HepG2 (cell line): ENCODE results near the gene SFI1. TPM values are rescaled to one million over a fixed set of nuclear protein-coding genes. Genes with fewer than 3 reads are reported as not detected.

Source experiments
- AFF4 ChIP-seq: sonication (generic); formaldehyde crosslinking; IDR thresholded peaks from 2 replicates; pipeline ENCODE4 v1.4.0; 2020; ENCODE audit warnings: missing genetic modification reagents
- BCL6 ChIP-seq: IDR thresholded peaks from 2 replicates; pipeline ENCODE4 v1.6.1; 2016; ENCODE audit warnings: missing genetic modification reagents, missing compliant biosample characterization
- CHCHD3 ChIP-seq: sonication (generic); formaldehyde crosslinking; IDR thresholded peaks from 2 replicates; pipeline ENCODE4 v1.8.0; 2022; ENCODE audit warnings: mild to moderate bottlenecking, missing genetic modification reagents, moderate library complexity
- FIP1L1 ChIP-seq: fragments of 200-400 bp; formaldehyde crosslinking; IDR thresholded peaks from 2 replicates; pipeline ENCODE4 v1.6.1; 2018; ENCODE audit warnings: low read depth, mild to moderate bottlenecking, low read length, moderate library complexity, borderline replicate concordance; ENCODE audit not compliant: insufficient read depth
- FOXO1 ChIP-seq: sonication (generic); formaldehyde crosslinking; IDR thresholded peaks from 2 replicates; pipeline ENCODE4 v1.4.0; 2020; ENCODE audit warnings: missing genetic modification reagents
- HOXA3 ChIP-seq: sonication (generic); formaldehyde crosslinking; IDR thresholded peaks from 2 replicates; pipeline ENCODE4 v1.5.0; 2020; ENCODE audit warnings: missing genetic modification reagents
- HOXA7 ChIP-seq: sonication (generic); formaldehyde crosslinking; IDR thresholded peaks from 2 replicates; pipeline ENCODE4 v1.8.1; 2022; ENCODE audit warnings: mild to moderate bottlenecking, missing genetic modification reagents, moderate library complexity
- MAX ChIP-seq: IDR thresholded peaks from 2 replicates; pipeline ENCODE4 v1.6.1; 2012; ENCODE audit warnings: inconsistent platforms
- PAWR ChIP-seq: sonication (generic); formaldehyde crosslinking; IDR thresholded peaks from 2 replicates; pipeline ENCODE4 v1.4.0; 2020; ENCODE audit warnings: missing genetic modification reagents, mild to moderate bottlenecking, borderline replicate concordance
- PPARG ChIP-seq: conservative IDR thresholded peaks from 2 replicates; pipeline ENCODE4 v1.6.1; 2016; ENCODE audit warnings: missing biosample characterization, missing genetic modification reagents
- RBFOX2 ChIP-seq: fragments of 200-400 bp; formaldehyde crosslinking; IDR thresholded peaks from 2 replicates; pipeline ENCODE4 v1.6.1; 2017; ENCODE audit warnings: low read depth, mild to moderate bottlenecking, low read length
- RBM22 ChIP-seq: fragments of 200-400 bp; formaldehyde crosslinking; optimal IDR thresholded peaks from 2 replicates; pipeline ENCODE3; 2017; ENCODE audit warnings: mild to moderate bottlenecking, low read length, moderate library complexity
- USF2 ChIP-seq, 2 experiments: sonication (generic) in 1 of 2; formaldehyde crosslinking in 1 of 2; IDR thresholded peaks; 2 replicates each; pipeline versions ENCODE4 v1.5.1 to v1.6.1; 2011 to 2020; ENCODE audit warnings: borderline replicate concordance in 1 of 2, low read depth in 1 of 2, low read length in 1 of 2, mild to moderate bottlenecking in 1 of 2, missing genetic modification reagents in 1 of 2, moderate library complexity in 1 of 2
- ZBTB14 ChIP-seq: sonication (generic); formaldehyde crosslinking; IDR thresholded peaks from 2 replicates; pipeline ENCODE4 v1.4.0; 2020; ENCODE audit warnings: missing genetic modification reagents
- ZMAT3 ChIP-seq: sonication (generic); formaldehyde crosslinking; conservative IDR thresholded peaks from 2 replicates; pipeline ENCODE4 v1.7.0; 2021; ENCODE audit warnings: missing genetic modification reagents
- ZNF251 ChIP-seq: sonication (generic); formaldehyde crosslinking; IDR thresholded peaks from 2 replicates; pipeline ENCODE4 v1.9.0; 2021; ENCODE audit warnings: mild to moderate bottlenecking, missing genetic modification reagents
- ZNF784 ChIP-seq: sonication (generic); formaldehyde crosslinking; IDR thresholded peaks from 2 replicates; pipeline ENCODE4 v1.5.1; 2020; ENCODE audit warnings: missing genetic modification reagents, mild to moderate bottlenecking, borderline replicate concordance
- ZNF839 ChIP-seq: sonication (generic); formaldehyde crosslinking; IDR thresholded peaks from 2 replicates; pipeline ENCODE4 v1.4.0; 2020; ENCODE audit warnings: missing genetic modification reagents, mild to moderate bottlenecking, borderline replicate concordance
- polyA plus RNA-seq, 8 experiments: library from polyadenylated mRNA; depleted of rRNA in 3 of 8; stranded (reverse) in 7 of 8; unstranded in 1 of 8; fragments of >200 nt; fragmentation: Illumina TruSeq in 4 of 8; extraction: Trizol in 4 of 8; gene quantifications; 2 replicates each; pipeline versions ENCODE4 v1.2.1 to v1.2.3, GENCODE V29; 2011 to 2016; ENCODE audit warnings: low read depth in 4 of 8, missing spikeins in 1 of 8, mixed read lengths in 1 of 8; ENCODE audit not compliant: insufficient read depth in 1 of 8
- total RNA-seq, 5 experiments: library from RNA; depleted of rRNA; stranded (reverse); fragments of >200 nt; fragmentation: Illumina TruSeq; extraction: Trizol; gene quantifications; 2 replicates each; pipeline ENCODE4 v1.2.3, GENCODE V29; 2016; ENCODE audit warnings: low read depth in 1 of 5
- TF ChIP-seq, protein P1 (sequence below): sonication (generic); formaldehyde crosslinking; IDR thresholded peaks from 2 replicates; pipeline ENCODE4 v1.5.1; 2020; ENCODE audit warnings: mild to moderate bottlenecking, missing genetic modification reagents

The SFI1 gene
- total and polyA plus RNA-seq, 2 of the 13 experiments (the other 11 are each of a cell fraction or from before 2014, with no cell fraction given), result 20.5 to 40.1 TPM

DNA sequence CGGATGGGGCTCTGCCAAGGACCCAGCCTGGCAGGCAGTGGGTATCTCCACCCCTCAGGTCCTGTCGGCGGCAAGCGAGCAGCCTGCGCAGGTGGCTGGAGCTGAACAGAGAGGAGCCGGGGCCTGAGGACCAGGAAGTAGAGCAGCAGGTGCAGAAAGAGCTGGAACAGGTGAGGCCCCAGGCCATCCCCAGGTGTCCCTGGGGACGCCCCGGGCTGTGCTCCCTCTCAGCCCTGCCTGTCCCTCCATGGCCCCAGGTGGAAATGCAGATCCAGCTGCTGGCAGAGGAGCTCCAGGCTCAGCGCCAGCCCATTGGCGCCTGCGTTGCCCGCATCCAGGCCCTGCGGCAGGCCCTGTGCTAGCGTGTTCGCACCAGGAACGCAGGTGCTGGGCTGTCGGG lies 121.7 kb downstream of the SFI1 start (continued):
- TF ChIP-seq ZBTB14 (CRISPR knock-in tag) (no peak), FIP1L1 (0 out of 2 replicates have a peak, but pooled peaks have one; percentile 62), RBFOX2 (0 out of 2 replicates have a peak, but pooled peaks have one; percentile 20), MAX (no peak), HOXA7 (CRISPR knock-in tag) (no peak), BCL6 (CRISPR knock-in tag) (no peak), RBM22 (peak; percentile 17), PAWR (CRISPR knock-in tag) (no peak), CHCHD3 (CRISPR knock-in tag) (no peak), USF2 (IDR thresholded peaks at IDR 0.05; ENCODE audit: low read depth, low read length) (no peak), USF2 (CRISPR knock-in tag; IDR thresholded peaks at IDR 0.05; ENCODE audit: borderline replicate concordance) (no peak), FOXO1 (CRISPR knock-in tag) (no peak), ZNF251 (CRISPR knock-in tag) (no peak), ZNF839 (CRISPR knock-in tag) (no peak), PPARG (CRISPR knock-in tag) (no peak), ZNF784 (CRISPR knock-in tag) (no peak), HOXA3 (CRISPR knock-in tag) (no peak), ZMAT3 (CRISPR knock-in tag) (no peak), AFF4 (CRISPR knock-in tag) (no peak)
- TF ChIP-seq, protein P1, sequence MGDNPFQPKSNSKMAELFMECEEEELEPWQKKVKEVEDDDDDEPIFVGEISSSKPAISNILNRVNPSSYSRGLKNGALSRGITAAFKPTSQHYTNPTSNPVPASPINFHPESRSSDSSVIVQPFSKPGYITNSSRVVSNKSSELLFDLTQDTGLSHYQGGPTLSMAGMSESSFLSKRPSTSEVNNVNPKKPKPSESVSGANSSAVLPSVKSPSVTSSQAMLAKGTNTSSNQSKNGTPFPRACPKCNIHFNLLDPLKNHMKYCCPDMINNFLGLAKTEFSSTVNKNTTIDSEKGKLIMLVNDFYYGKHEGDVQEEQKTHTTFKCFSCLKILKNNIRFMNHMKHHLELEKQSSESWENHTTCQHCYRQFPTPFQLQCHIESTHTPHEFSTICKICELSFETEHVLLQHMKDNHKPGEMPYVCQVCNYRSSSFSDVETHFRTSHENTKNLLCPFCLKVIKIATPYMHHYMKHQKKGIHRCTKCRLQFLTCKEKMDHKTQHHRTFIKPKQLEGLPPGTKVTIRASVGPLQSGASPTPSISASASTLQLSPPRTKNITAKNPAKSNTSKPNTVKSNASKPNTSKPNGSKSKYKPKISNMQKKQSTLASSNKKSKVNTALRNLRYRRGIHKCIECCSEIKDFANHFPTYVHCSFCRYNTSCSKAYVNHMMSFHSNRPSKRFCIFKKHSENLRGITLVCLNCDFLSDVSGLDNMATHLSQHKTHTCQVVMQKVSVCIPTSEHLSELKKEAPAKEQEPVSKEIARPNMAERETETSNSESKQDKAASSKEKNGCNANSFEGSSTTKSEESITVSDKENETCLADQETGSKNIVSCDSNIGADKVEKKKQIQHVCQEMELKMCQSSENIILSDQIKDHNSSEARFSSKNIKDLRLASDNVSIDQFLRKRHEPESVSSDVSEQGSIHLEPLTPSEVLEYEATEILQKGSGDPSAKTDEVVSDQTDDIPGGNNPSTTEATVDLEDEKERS (CRISPR knock-in tag), result no peak
